Activated effector memory CD4-positive, alpha-beta T cell treated with anti-CD3 and anti-CD28 coated beads, Interleukin-2, amount 50 U/mL, for 16 hours (primary cell): ENCODE measurements around the gene VGLL1.

ENCODE experiments used
- DNase-seq: peaks from one replicate; pipeline ENCODE4 v3.0.0-alpha.2; 2020

Gene VGLL1, protein sequence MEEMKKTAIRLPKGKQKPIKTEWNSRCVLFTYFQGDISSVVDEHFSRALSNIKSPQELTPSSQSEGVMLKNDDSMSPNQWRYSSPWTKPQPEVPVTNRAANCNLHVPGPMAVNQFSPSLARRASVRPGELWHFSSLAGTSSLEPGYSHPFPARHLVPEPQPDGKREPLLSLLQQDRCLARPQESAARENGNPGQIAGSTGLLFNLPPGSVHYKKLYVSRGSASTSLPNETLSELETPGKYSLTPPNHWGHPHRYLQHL

DNA sequence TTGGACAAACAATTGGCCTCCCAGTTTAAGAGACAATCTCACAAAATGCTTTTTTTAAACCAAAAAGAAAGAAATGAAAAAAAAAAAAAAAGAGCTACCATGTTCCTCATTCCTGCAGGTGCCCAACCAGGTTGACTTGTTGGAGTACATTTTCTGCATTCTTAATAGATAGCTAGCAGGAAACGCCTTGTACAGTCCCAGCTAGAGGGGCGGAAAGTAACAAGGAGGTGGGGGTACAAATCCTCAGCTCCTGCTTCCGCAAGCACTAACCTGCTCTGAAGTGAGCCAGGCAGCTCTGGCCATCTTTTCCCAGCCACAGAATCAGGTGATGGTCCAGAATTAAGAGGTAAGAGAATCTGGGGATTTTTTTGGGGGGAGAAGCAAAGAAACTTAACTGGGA, at the start of gene VGLL1:
Gene VGLL1 (plus strand): TSS at position 265 of the 400 bp plus-strand sequence. CDS start 3,806 bp downstream, outside the sequence.
- DNase-seq: no peak

- no peak for DNase-seq
Measured at GRCh38 chrX:136487647-136488046, 44.4 kb upstream of the VGLL1 start, which contains the start of gene BRS3. Gene BRS3, plus strand, starts transcription at chrX:136487947. Its CDS starts 168 bp downstream, at chrX:136488115.

DNA sequence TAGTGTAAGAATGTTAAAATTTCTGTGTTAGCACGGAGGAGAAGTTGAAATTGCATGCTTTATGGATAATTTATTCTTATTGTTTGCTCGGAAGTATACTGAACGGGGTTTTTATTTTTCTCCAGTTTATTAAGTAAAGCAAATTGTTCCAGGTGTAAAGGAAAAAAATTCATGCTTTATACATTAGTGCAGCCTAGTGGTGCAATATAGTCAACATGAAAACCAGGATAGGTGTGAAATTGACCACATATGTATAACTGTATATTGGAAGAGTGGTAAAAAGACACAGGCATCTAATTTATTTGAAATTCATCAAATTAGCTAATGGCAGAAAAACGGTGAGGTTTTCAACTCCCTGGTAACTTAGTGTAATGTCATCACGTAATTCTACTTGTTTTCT, 43.3 kb upstream of the VGLL1 start:
- no peak for DNase-seq

- no peak for DNase-seq
Measured at GRCh38 chrX:136491832-136492231, 40.2 kb upstream of the VGLL1 start.

DNA sequence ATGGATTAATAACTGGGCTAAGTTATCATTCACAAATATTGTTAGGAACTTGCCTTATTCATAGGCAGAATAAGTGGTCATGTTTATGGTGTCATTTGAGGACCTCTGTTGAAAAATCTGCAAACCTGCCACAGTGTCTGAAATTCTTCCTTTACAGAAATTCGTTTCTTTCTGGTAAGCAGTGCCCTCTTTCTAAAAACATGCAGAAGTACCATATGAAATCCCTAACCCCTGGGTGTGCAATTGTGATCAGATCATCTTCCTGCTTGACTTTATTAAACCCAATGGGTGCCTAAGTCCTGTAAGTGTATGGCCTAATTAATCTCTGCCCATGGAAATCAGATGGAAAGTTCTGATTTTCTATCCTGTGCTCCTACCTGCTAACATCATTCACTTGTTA, 39.0 kb upstream of the VGLL1 start:
- no peak for DNase-seq

DNA sequence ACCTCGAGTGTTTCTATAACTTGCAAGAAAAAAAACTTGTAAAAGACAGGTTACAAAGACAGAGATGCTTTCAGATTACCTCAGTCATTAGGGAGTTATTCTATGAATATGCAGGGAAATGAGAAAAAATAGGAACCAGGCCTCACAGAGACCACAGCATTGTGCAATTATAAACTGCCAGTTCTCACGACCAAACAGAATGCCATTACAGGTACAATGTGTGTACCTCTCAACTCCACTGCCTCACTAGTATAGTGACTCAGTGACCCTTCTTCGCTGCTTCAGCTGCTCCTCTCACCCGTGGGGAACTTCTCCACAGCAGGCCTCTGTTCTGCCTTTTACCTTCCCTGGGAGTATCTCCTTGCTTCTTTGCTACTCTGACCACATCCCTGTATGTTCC, 37.0 kb upstream of the VGLL1 start:
- DNase-seq: no peak

GRCh38 chrX:136496186-136496763, 35.7 kb upstream of the VGLL1 start:
- no peak for DNase-seq

GRCh38 chrX:136496764-136497555, 35.1 kb upstream of the VGLL1 start:
- peak; percentile 94 for DNase-seq

DNA sequence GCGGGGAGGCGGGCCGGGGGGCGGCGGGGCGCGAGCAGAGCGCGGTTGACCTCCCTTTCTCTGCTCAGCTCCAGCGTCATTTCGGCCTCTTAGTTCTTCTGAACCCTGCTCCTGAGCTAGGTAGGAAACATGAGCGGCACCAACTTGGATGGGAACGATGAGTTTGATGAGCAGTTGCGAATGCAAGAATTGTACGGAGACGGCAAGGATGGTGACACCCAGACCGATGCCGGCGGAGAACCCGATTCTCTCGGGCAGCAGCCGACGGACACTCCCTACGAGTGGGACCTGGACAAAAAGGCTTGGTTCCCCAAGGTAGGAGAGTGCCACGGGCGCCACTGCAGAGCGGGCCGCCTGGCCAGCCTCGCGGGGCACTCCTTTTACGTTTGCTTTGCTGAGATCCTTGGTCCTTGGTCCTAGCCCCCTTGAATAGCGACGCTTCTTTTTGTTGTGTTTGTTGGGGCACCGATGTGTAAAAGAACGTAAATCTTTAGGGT, 34.4 kb upstream of the VGLL1 start, which contains the start of gene HTATSF1:
Gene HTATSF1 (plus strand): TSS at position 37 of the 497 bp plus-strand sequence. CDS start 93 bp downstream, at position 130.
- DNase-seq: no peak

GRCh38 chrX:136519069-136519468, 12.9 kb upstream of the VGLL1 start:
- no peak for DNase-seq

DNA sequence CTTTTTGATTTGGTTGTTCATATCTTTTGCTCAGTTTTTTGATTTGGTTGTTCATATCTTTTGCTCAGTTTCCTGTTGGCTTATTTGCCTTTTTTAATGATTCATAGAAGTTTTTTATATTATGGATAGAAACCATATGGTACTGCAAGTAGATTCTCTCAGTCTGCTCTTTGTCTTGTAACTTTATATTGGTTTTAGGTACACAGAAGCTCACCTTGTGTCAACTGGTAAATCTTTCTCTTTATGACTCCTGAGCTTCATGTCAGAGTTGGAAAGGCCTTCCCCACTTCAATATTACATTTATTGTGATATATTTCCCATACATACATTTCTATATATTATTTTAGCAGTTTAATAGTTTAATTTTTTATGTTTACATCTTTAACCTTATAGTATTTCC, 8.2 kb upstream of the VGLL1 start:
- DNase-seq: no peak

- no peak for DNase-seq
Measured at GRCh38 chrX:136525738-136526606, 6.0 kb upstream of the VGLL1 start.

DNA sequence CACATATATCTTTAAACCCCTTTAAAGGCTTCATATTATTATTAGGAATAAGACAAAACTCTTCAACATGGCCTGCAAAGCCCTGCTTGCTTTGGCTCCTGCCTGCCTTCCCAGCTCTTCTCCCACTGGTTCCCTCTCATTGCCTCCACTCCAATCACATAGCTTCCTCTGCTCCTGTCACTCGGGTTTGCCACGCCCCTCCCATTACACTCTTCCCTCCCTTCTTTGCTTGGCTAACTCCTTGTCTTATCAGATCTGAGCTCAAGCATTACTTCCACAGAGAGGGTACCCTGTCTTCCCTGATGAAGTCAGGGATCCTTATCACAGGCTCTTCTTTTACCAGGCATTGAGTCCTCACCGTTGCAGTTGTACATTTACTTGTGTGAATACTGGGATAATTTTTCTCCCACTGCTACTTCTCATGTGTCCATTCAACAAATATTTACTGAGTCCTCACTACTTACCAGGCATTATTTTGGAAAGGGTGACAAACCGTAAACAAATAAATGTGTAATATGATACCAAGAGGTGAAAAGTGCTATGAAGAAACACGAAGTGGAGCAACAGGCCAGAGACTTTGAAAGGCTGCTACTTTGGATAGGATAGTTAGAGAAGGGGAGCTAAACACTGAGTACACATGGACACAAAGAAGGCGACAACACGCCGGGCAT, 3.2 kb upstream of the VGLL1 start:
- no peak for DNase-seq

DNA sequence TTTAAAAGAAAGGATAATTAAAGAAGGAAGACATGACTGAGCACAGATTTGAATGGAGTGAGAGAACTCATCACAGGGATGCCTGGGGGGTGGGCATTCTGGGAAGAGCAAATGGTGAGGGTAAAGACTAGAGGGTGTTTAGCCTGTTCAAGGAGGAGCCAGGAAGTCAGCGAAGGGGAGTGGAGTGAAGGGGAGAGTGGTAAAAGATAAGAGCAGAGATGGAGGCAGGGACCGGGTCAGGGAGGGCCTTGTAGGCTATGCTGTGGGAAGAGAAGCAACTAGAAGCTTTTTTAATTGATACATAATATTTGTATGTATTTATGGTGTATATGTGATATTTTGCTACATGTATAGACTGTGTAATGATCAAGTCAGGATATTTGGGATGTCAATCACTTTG, 2.2 kb upstream of the VGLL1 start:
- no peak for DNase-seq

GRCh38 chrX:136534131-136534530, 2.1 kb downstream of the VGLL1 start:
- no peak for DNase-seq

DNA sequence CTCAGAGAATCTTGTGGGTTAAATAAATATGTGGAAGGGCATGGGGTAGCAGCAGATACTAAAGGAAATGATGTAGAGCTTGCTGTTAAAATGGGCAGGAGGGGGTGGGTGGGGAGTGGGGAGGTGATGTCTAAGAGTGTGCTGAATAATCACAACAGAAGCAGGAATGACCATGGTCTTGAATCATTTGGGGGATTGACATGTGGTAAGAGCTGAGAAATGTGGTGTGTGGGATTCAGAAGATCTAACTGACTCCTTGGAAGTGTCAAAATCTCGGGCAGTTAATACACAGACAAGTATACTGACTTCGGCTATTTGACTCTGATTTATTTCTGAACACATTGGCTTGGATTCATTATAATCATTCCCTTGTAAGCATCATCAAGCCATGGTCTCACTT, 6.8 kb downstream of the VGLL1 start:
- DNase-seq: no peak

- no peak for DNase-seq
Measured at GRCh38 chrX:136540226-136540625, 8.2 kb downstream of the VGLL1 start.

- DNase-seq: no peak
Measured at GRCh38 chrX:136541294-136541693, 9.3 kb downstream of the VGLL1 start.

- DNase-seq: no peak
Measured at GRCh38 chrX:136542281-136542680, 10.3 kb downstream of the VGLL1 start.

DNA sequence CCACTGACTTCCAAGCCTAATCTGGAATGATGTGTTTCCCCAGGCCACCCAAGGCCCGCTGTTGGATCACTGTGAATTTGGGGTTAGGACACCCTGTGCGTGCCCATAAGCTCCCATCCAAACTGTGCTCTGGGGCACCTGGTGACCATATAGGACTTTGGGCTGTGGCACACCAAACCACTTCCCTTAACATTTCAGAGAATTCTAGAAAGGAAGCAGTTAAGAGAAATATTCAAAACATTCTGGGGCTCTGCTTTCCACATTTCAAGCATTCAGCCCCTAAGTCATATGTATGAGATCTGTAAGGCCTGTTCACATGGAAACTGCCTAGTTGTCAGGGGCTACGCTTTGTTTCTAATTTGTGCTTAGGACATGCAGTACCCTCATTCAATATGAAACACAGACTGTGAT, 14.4 kb downstream of the VGLL1 start:
- no peak for DNase-seq

- no peak for DNase-seq
Measured at GRCh38 chrX:136549226-136549625, 17.2 kb downstream of the VGLL1 start.

- DNase-seq: no peak
Measured at GRCh38 chrX:136551410-136551809, 19.4 kb downstream of the VGLL1 start.
